ENCODE measurements around the gene PLEK2.

Gene PLEK2

GRCh38 chr14:67421356-67422224 lies 9.6 kb upstream of the PLEK2 start:
- no peak for ATAC-seq

GRCh38 chr14:67420102-67420739 lies 8.3 kb upstream of the PLEK2 start:
- no peak for ATAC-seq
- TF ChIP-seq CSRNP3 (CRISPR knock-in tag; IDR thresholded peaks at IDR 0.05) (no peak), TSHZ2 (CRISPR knock-in tag; IDR thresholded peaks at IDR 0.05) (no peak), OSR1 (CRISPR knock-in tag; IDR thresholded peaks at IDR 0.05) (no peak), CSDC2 (CRISPR knock-in tag; IDR thresholded peaks at IDR 0.05) (no peak), PPARA (CRISPR knock-in tag; IDR thresholded peaks at IDR 0.05; ENCODE audit: borderline replicate concordance) (no peak), POU6F1 (CRISPR knock-in tag; IDR thresholded peaks at IDR 0.05; ENCODE audit: borderline replicate concordance, low read depth) (no peak), RARB (CRISPR knock-in tag; IDR thresholded peaks at IDR 0.05) (no peak), ZFP30 (CRISPR knock-in tag; IDR thresholded peaks at IDR 0.05) (no peak), ESRRG (CRISPR knock-in tag; IDR thresholded peaks at IDR 0.05) (no peak), ZNF8 (CRISPR knock-in tag; IDR thresholded peaks at IDR 0.05) (no peak), ZFP3 (CRISPR knock-in tag; IDR thresholded peaks at IDR 0.05) (no peak), ZNF70 (CRISPR knock-in tag; IDR thresholded peaks at IDR 0.05) (no peak), TCF4 (CRISPR knock-in tag; IDR thresholded peaks at IDR 0.05; ENCODE audit: borderline replicate concordance) (no peak), ZC3H10 (CRISPR knock-in tag; IDR thresholded peaks at IDR 0.05) (no peak), TOX (CRISPR knock-in tag; IDR thresholded peaks at IDR 0.05; ENCODE audit: borderline replicate concordance) (no peak)

More at GRCh38 chr14:67421356-67422224, 9.6 kb upstream of the PLEK2 start:
- TF ChIP-seq BACH2 (CRISPR knock-in tag; IDR thresholded peaks at IDR 0.05; ENCODE audit: borderline replicate concordance) (no peak), ESRRG (CRISPR knock-in tag; IDR thresholded peaks at IDR 0.05) (no peak), PPARA (CRISPR knock-in tag; IDR thresholded peaks at IDR 0.05; ENCODE audit: borderline replicate concordance) (no peak), TSHZ2 (CRISPR knock-in tag; IDR thresholded peaks at IDR 0.05) (no peak), ZC3H10 (CRISPR knock-in tag; IDR thresholded peaks at IDR 0.05) (no peak), GLIS3 (CRISPR knock-in tag; IDR thresholded peaks at IDR 0.05) (no peak), CSDC2 (CRISPR knock-in tag; IDR thresholded peaks at IDR 0.05) (no peak), TCF4 (CRISPR knock-in tag; IDR thresholded peaks at IDR 0.05; ENCODE audit: borderline replicate concordance) (no peak), ZNF70 (CRISPR knock-in tag; IDR thresholded peaks at IDR 0.05) (no peak), ZNF8 (CRISPR knock-in tag; IDR thresholded peaks at IDR 0.05) (no peak)

- no peak for TF ChIP-seq TSHZ2 (CRISPR knock-in tag; IDR thresholded peaks at IDR 0.05)
- no peak for TF ChIP-seq ZFP3 (CRISPR knock-in tag; IDR thresholded peaks at IDR 0.05)
- TF ChIP-seq ZNF565 (CRISPR knock-in tag; conservative IDR thresholded peaks at IDR 0.05; ENCODE audit: low read depth): no peak
- TF ChIP-seq ZNF70 (CRISPR knock-in tag; IDR thresholded peaks at IDR 0.05): no peak
- TF ChIP-seq ZFP30 (CRISPR knock-in tag; IDR thresholded peaks at IDR 0.05): no peak
- no peak for TF ChIP-seq GLIS3 (CRISPR knock-in tag; IDR thresholded peaks at IDR 0.05)
- no peak for TF ChIP-seq BACH2 (CRISPR knock-in tag; IDR thresholded peaks at IDR 0.05; ENCODE audit: borderline replicate concordance)
- no peak for TF ChIP-seq ESRRG (CRISPR knock-in tag; IDR thresholded peaks at IDR 0.05)
- no peak for TF ChIP-seq ARNTL (CRISPR knock-in tag; IDR thresholded peaks at IDR 0.05; ENCODE audit: borderline replicate concordance, low read depth)
- no peak; the same call in 2 of the 3 replicates for ATAC-seq
These were observed 6.6 kb upstream of the PLEK2 start for GRCh38 chr14:67418401-67419191.
